HG02623 (cell line): Measurements from ENCODE around the gene CCDC34.

ENCODE experiments used
- ATAC-seq: cut with Tn5 transposase; IDR thresholded peaks from one replicate; pipeline ENCODE4 v1.9.1; 2021; ENCODE audit warnings: moderate library complexity; ENCODE audit not compliant: unreplicated experiment

The CCDC34 gene

GRCh38 chr11:27291954-27292636, 70.9 kb downstream of the CCDC34 start:
- ATAC-seq = no peak

GRCh38 chr11:27291302-27291889, 71.6 kb downstream of the CCDC34 start:
- ATAC-seq = no peak

GRCh38 chr11:27290261-27291050, 72.6 kb downstream of the CCDC34 start:
- no peak for ATAC-seq
